Muscle layer of duodenum (tissue), 2 donors: ENCODE measurements around the gene MTARC1.
A peak's percentile ranks its signal among the peaks of the same experiment; 100 is the strongest.

ENCODE experiments used
- H3K27ac ChIP-seq: one replicate; pipeline ENCODE4 v1.7.0; 2013; ENCODE audit warnings: mild to moderate bottlenecking, low read length
- H3K27me3 ChIP-seq: one replicate; pipeline ENCODE4 v1.7.0; 2013; ENCODE audit warnings: low read depth, mild to moderate bottlenecking, control low read depth, low read length
- H3K36me3 ChIP-seq, 2 donors: one replicate each; pipeline ENCODE4 v1.7.0; 2013; ENCODE audit warnings: low read length in 2 of 2, control low read depth in 1 of 2, mild to moderate bottlenecking in 1 of 2; ENCODE audit not compliant: insufficient read depth in 2 of 2, control insufficient read depth in 1 of 2
- H3K4me1 ChIP-seq, 2 donors: one replicate each; pipeline ENCODE4 v1.7.0; 2013; ENCODE audit warnings: low read length in 2 of 2, mild to moderate bottlenecking in 2 of 2, control low read depth in 1 of 2, moderate library complexity in 1 of 2; ENCODE audit not compliant: insufficient read depth in 2 of 2, control insufficient read depth in 1 of 2
- H3K4me3 ChIP-seq, 2 donors: one replicate each; pipeline ENCODE4 v1.7.0; 2013; ENCODE audit warnings: low read length in 2 of 2, low read depth in 1 of 2, mild to moderate bottlenecking in 1 of 2
- H3K9me3 ChIP-seq, 2 donors: one replicate each; pipeline ENCODE4 v1.7.0; 2013; ENCODE audit warnings: low read length in 2 of 2, control low read depth in 1 of 2, mild to moderate bottlenecking in 1 of 2; ENCODE audit not compliant: control insufficient read depth in 1 of 2
- donor health status: healthy.

The MTARC1 gene

DNA sequence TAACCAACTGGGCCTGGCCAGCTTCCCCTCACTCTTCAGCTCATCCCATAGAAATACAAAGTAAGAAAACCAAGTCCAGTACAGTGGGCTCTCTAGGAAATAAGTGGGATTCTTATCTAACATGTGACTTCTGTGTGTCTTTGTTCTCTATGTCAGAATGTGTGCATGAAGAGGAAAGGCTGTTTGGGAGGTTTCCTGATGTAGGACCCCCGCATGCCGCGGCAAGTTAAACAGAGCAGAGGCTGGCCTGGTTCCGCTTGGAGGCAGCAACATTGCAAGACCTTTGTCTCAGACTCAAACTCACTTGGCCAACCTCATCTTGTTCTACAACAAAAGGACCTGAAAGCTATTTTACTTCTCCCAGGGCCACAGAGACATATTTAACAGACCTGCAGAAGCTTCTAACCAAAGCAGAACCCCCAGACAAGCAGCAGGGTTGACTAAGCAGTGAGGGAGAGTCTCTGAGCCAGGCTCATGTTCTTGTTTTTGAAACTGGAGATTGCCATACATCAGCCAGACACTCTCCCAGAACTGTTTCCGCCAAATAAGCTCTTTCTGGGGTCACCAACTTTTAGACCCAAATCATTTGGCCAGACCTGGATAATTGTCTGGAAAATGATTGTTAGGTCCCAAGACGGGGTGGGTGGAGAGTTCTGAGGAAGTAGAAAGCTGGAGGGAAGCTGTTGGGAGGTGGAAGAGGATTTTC, 32.3 kb upstream of the MTARC1 start:
- Histone ChIP-seq H3K4me3 (no peak overlapping the region), H3K27ac (no peak overlapping the region)

GRCh38 chr1:220754918-220755295, 31.8 kb upstream of the MTARC1 start:
- Histone ChIP-seq H3K27ac (no peak overlapping the region), H3K27me3 (no peaks in the 10 kb centered on the region), H3K9me3 (no peaks in the 10 kb centered on the region), H3K4me1 (peaks cover 19 to 21% of the 10 kb centered on the region in 2 donors), H3K4me3 (no peak overlapping the region), H3K36me3 (peaks cover 19 to 27% of the 10 kb centered on the region in 2 donors)

More for the DNA sequence above, 32.3 kb upstream of the MTARC1 start:
- Histone ChIP-seq H3K9me3 (no peaks in the 10 kb centered on the region), H3K27me3 (no peaks in the 10 kb centered on the region), H3K4me1 (peaks cover 23 to 26% of the 10 kb centered on the region in 2 donors), H3K36me3 (peaks cover 19 to 27% of the 10 kb centered on the region in 2 donors)

DNA sequence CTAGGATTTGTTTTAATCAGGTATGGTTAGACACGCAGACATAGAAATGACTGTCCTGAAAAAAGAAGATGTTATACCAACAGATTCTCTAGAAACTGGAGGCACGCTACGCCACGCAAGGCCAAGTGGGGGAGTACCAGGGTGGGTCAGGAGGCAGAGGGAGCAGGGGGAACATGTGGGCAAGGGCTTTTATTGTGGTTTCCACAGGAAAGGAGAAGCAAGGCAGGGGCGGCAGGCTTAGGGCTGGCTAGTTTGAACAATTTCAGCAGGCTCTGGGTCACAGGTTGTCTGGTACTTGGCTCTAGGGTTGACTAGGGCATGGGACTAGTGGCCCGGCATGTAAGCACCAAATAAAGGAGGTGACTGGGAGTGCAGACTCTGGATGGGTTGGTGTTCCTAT, 31.4 kb upstream of the MTARC1 start:
- Histone ChIP-seq H3K27ac (no peak overlapping the region), H3K36me3 (peaks cover 19 to 27% of the 10 kb centered on the region in 2 donors), H3K27me3 (no peaks in the 10 kb centered on the region), H3K9me3 (no peaks in the 10 kb centered on the region), H3K4me3 (no peak overlapping the region), H3K4me1 (peaks cover 15 to 17% of the 10 kb centered on the region in 2 donors)

GRCh38 chr1:220757441-220757840, 29.3 kb upstream of the MTARC1 start:
- H3K4me3 ChIP-seq, result no peak overlapping the region

DNA sequence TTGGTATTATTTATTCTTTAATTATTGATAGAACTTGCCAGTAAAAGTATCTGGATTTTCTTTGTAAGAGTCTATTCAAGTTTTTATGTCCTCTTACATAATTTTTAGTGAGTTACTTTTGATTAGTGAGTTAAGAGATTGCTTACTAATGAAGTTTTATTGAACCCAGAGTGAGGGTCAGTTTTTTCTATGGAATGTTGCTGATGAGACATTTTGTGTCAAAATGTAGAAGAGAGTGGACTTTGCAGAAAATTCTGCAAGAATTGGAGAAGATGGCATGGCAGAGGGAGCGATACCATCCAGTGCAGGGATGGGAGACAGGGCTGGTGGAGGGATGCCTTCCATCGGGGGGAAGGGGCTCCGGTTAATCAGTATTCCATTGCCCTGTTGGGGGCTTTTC, 27.6 kb upstream of the MTARC1 start:
- no peaks in the 10 kb centered on the region for H3K4me1 ChIP-seq
- no peaks in the 10 kb centered on the region for H3K9me3 ChIP-seq
- H3K27me3 ChIP-seq, result no peaks in the 10 kb centered on the region
- H3K27ac ChIP-seq, result no peak overlapping the region
- H3K36me3 ChIP-seq, result peaks cover 33 to 44% of the 10 kb centered on the region in 2 donors
- H3K4me3 ChIP-seq, result no peak overlapping the region

More at GRCh38 chr1:220757441-220757840, 29.3 kb upstream of the MTARC1 start:
- no peaks in the 10 kb centered on the region for H3K27me3 ChIP-seq
- H3K9me3 ChIP-seq, result no peaks in the 10 kb centered on the region
- no peaks in the 10 kb centered on the region for H3K4me1 ChIP-seq
- no peak overlapping the region for H3K27ac ChIP-seq
- peaks cover 21 to 30% of the 10 kb centered on the region in 2 donors for H3K36me3 ChIP-seq

GRCh38 chr1:220761688-220762427, 24.9 kb upstream of the MTARC1 start:
- Histone ChIP-seq H3K4me3 (no peak overlapping the region), H3K36me3 (peaks cover 19 to 25% of the 10 kb centered on the region in 2 donors), H3K27ac (peak overlapping the region; percentile 47), H3K4me1 (no peaks in the 10 kb centered on the region), H3K9me3 (no peaks in the 10 kb centered on the region), H3K27me3 (no peaks in the 10 kb centered on the region)

GRCh38 chr1:220764757-220765156, 22.0 kb upstream of the MTARC1 start:
- H3K9me3 ChIP-seq, result no peaks in the 10 kb centered on the region
- H3K4me1 ChIP-seq, result peaks cover 0 to 5% of the 10 kb centered on the region in 2 donors
- no peaks in the 10 kb centered on the region for H3K27me3 ChIP-seq
- H3K27ac ChIP-seq, result no peak overlapping the region
- H3K36me3 ChIP-seq, result peaks cover 19 to 24% of the 10 kb centered on the region in 2 donors
- no peak overlapping the region for H3K4me3 ChIP-seq

- H3K27ac ChIP-seq, result peak overlapping the region; percentile 36
- peaks cover 0 to 5% of the 10 kb centered on the region in 2 donors for H3K4me1 ChIP-seq
- no peak overlapping the region for H3K4me3 ChIP-seq
- H3K36me3 ChIP-seq, result peaks cover 20 to 23% of the 10 kb centered on the region in 2 donors
- H3K9me3 ChIP-seq, result no peaks in the 10 kb centered on the region
- no peaks in the 10 kb centered on the region for H3K27me3 ChIP-seq
Observed at GRCh38 chr1:220767312-220768125, 19.2 kb upstream of the MTARC1 start.

DNA sequence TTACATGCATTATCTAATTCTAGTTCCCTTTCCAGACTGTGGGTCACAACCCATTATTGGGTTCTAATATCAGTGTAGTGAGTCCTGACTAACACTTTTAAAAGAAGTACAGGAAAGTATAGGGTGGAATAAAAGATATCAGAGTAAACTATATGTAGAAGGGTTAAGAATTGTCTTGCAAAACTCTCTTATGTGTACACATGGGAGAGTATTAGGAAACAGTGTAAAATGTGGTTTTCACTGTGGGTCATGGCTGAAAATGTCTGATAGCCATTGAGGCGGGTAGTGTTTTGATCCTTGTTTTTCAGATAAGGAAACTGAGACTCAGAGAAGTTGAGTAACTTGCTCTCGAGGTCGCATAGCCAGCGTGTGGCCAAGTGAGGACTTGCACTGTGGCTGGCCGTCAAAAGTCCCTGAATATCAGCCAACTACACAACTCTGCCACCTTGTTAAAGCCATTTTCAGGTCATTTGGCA, 18.5 kb upstream of the MTARC1 start:
- H3K27ac ChIP-seq, result peak overlapping the region; percentile 36
- H3K9me3 ChIP-seq, result no peaks in the 10 kb centered on the region
- H3K4me1 ChIP-seq, result peaks cover 0 to 5% of the 10 kb centered on the region in 2 donors
- H3K36me3 ChIP-seq, result peaks cover 14 to 17% of the 10 kb centered on the region in 2 donors
- H3K27me3 ChIP-seq, result no peaks in the 10 kb centered on the region
- no peak overlapping the region for H3K4me3 ChIP-seq

GRCh38 chr1:220769205-220769604, 17.5 kb upstream of the MTARC1 start:
- Histone ChIP-seq H3K27ac (no peak overlapping the region), H3K36me3 (peaks cover 10 to 12% of the 10 kb centered on the region in 2 donors), H3K4me3 (no peak overlapping the region), H3K9me3 (no peaks in the 10 kb centered on the region), H3K4me1 (peaks cover 0 to 5% of the 10 kb centered on the region in 2 donors), H3K27me3 (no peaks in the 10 kb centered on the region)
